ENCODE measurements around the gene CARD19. TPM values are rescaled to one million over a fixed set of nuclear protein-coding genes. Genes with fewer than 3 reads are reported as not detected.

The CARD19 gene
- polyA plus RNA-seq, 1 donor from 2014 or later, result 36.2 TPM

GRCh38 chr9:93123561-93124283 lies 27.7 kb downstream of the CARD19 start:
- no peak overlapping the region for H3K4me3 Mint-ChIP-seq
- H3K4me1 Mint-ChIP-seq, result peaks cover 11 to 17% (median 16%) of the 10 kb centered on the region in 3 donors

GRCh38 chr9:93124793-93125192 lies 28.8 kb downstream of the CARD19 start:
- Mint-ChIP-seq H3K4me1 (peaks cover 6 to 14% (median 13%) of the 10 kb centered on the region in 3 donors), H3K4me3 (no peak overlapping the region)

More at GRCh38 chr9:93123561-93124283, 27.7 kb downstream of the CARD19 start:
- H3K27ac Mint-ChIP-seq, result no peak overlapping the region
- H3K36me3 Mint-ChIP-seq, result peaks cover 1% of the 10 kb centered on the region
- no peaks in the 10 kb centered on the region for H3K9me3 Mint-ChIP-seq
- H3K27me3 Mint-ChIP-seq, result no peaks in the 10 kb centered on the region

GRCh38 chr9:93125331-93125894 lies 29.4 kb downstream of the CARD19 start:
- peaks cover under 1 to 8% (median 7%) of the 10 kb centered on the region in 3 donors for H3K4me1 Mint-ChIP-seq
- peak overlapping the region in 1 of 4 donors; percentile 76 for H3K4me3 Mint-ChIP-seq
- no peaks in the 10 kb centered on the region for H3K9me3 Mint-ChIP-seq

More at GRCh38 chr9:93124793-93125192, 28.8 kb downstream of the CARD19 start:
- Mint-ChIP-seq H3K9me3 (no peaks in the 10 kb centered on the region), H3K36me3 (peaks cover 1% of the 10 kb centered on the region), H3K27ac (no peak overlapping the region), H3K27me3 (no peaks in the 10 kb centered on the region)

GRCh38 chr9:93126151-93126781 lies 30.2 kb downstream of the CARD19 start:
- H3K27me3 Mint-ChIP-seq, result no peaks in the 10 kb centered on the region
- peak overlapping the region in 1 of 4 donors; percentile 76 for H3K4me3 Mint-ChIP-seq
- peaks cover 0 to 7% (median 6%) of the 10 kb centered on the region in 3 donors for H3K4me1 Mint-ChIP-seq
- peak overlapping the region in 2 of 3 donors; percentile 53 to 94 for H3K27ac Mint-ChIP-seq
- no peaks in the 10 kb centered on the region for H3K36me3 Mint-ChIP-seq
- H3K9me3 Mint-ChIP-seq, result no peaks in the 10 kb centered on the region

More at GRCh38 chr9:93125331-93125894, 29.4 kb downstream of the CARD19 start:
- Mint-ChIP-seq H3K36me3 (peaks cover under 1% of the 10 kb centered on the region), H3K27me3 (no peaks in the 10 kb centered on the region), H3K27ac (no peak overlapping the region)

GRCh38 chr9:93126825-93127368 lies 30.9 kb downstream of the CARD19 start:
- Mint-ChIP-seq H3K4me3 (peak overlapping the region in 1 of 4 donors; percentile 53), H3K4me1 (peaks cover 0 to 7% (median 6%) of the 10 kb centered on the region in 3 donors), H3K27ac (no peak overlapping the region), H3K36me3 (no peaks in the 10 kb centered on the region), H3K9me3 (no peaks in the 10 kb centered on the region), H3K27me3 (no peaks in the 10 kb centered on the region)

GRCh38 chr9:93127395-93127911 lies 31.4 kb downstream of the CARD19 start:
- Mint-ChIP-seq H3K9me3 (no peaks in the 10 kb centered on the region), H3K4me3 (peak overlapping the region in 1 of 4 donors; percentile 53), H3K36me3 (no peaks in the 10 kb centered on the region), H3K27ac (no peak overlapping the region), H3K4me1 (peaks cover 0 to 7% (median 6%) of the 10 kb centered on the region in 3 donors), H3K27me3 (no peaks in the 10 kb centered on the region)

GRCh38 chr9:93128011-93128714 lies 32.1 kb downstream of the CARD19 start:
- Mint-ChIP-seq H3K4me1 (peaks cover 0 to 7% (median 6%) of the 10 kb centered on the region in 3 donors), H3K36me3 (no peaks in the 10 kb centered on the region), H3K27ac (no peak overlapping the region), H3K9me3 (no peaks in the 10 kb centered on the region), H3K4me3 (peak overlapping the region in 1 of 4 donors; percentile 10), H3K27me3 (no peaks in the 10 kb centered on the region)

- H3K4me1 Mint-ChIP-seq, result peaks cover 0 to 7% (median 6%) of the 10 kb centered on the region in 3 donors
- H3K36me3 Mint-ChIP-seq, result no peaks in the 10 kb centered on the region
- H3K27ac Mint-ChIP-seq, result no peak overlapping the region
- no peaks in the 10 kb centered on the region for H3K27me3 Mint-ChIP-seq
- H3K9me3 Mint-ChIP-seq, result no peaks in the 10 kb centered on the region
- H3K4me3 Mint-ChIP-seq, result peak overlapping the region in 1 of 4 donors; percentile 10
These were observed 32.8 kb downstream of the CARD19 start for GRCh38 chr9:93128715-93129224.

GRCh38 chr9:93129286-93129685 lies 33.3 kb downstream of the CARD19 start:
- H3K27me3 Mint-ChIP-seq, result no peaks in the 10 kb centered on the region
- H3K4me3 Mint-ChIP-seq, result no peak overlapping the region
- peak overlapping the region in 1 of 3 donors; percentile 35 for H3K27ac Mint-ChIP-seq
- no peaks in the 10 kb centered on the region for H3K9me3 Mint-ChIP-seq
- no peaks in the 10 kb centered on the region for H3K36me3 Mint-ChIP-seq
- peaks cover under 1 to 7% (median 6%) of the 10 kb centered on the region in 3 donors for H3K4me1 Mint-ChIP-seq

GRCh38 chr9:93129691-93130500 lies 33.9 kb downstream of the CARD19 start:
- Mint-ChIP-seq H3K4me1 (peaks cover 7 to 11% (median 10%) of the 10 kb centered on the region in 3 donors), H3K9me3 (no peaks in the 10 kb centered on the region), H3K36me3 (no peaks in the 10 kb centered on the region), H3K4me3 (peak overlapping the region in 1 of 4 donors; percentile 32), H3K27me3 (peaks cover 1% of the 10 kb centered on the region), H3K27ac (peak overlapping the region in 1 of 3 donors; percentile 35)

- H3K36me3 Mint-ChIP-seq, result no peaks in the 10 kb centered on the region
- H3K4me3 Mint-ChIP-seq, result peak overlapping the region in 1 of 4 donors; percentile 14
- H3K4me1 Mint-ChIP-seq, result peaks cover 7 to 13% (median 12%) of the 10 kb centered on the region in 3 donors
- H3K27ac Mint-ChIP-seq, result no peak overlapping the region
- no peaks in the 10 kb centered on the region for H3K9me3 Mint-ChIP-seq
- peaks cover 1% of the 10 kb centered on the region for H3K27me3 Mint-ChIP-seq
These were observed 35.0 kb downstream of the CARD19 start for GRCh38 chr9:93130861-93131481.

GRCh38 chr9:93131599-93132286 lies 35.7 kb downstream of the CARD19 start:
- H3K27me3 Mint-ChIP-seq, result peaks cover 1% of the 10 kb centered on the region
- H3K4me1 Mint-ChIP-seq, result peaks cover 7 to 18% (median 12%) of the 10 kb centered on the region in 3 donors
- H3K4me3 Mint-ChIP-seq, result peak overlapping the region in 2 of 4 donors; percentile 14 to 78
- H3K27ac Mint-ChIP-seq, result no peak overlapping the region
- no peaks in the 10 kb centered on the region for H3K36me3 Mint-ChIP-seq
- no peaks in the 10 kb centered on the region for H3K9me3 Mint-ChIP-seq

All from IgD-negative memory B cell (primary cell).